ENCODE results near the gene PTCHD4.

The PTCHD4 gene

GRCh38 chr6:48061265-48061990 is 49.6 kb downstream of the PTCHD4 start:
- H3K4me3 ChIP-seq (replicated peaks in 1 of 2; ENCODE audit: low read depth in 2 of 2, low read length in 2 of 2) = no peak overlapping the region
- TF ChIP-seq, protein P1, sequence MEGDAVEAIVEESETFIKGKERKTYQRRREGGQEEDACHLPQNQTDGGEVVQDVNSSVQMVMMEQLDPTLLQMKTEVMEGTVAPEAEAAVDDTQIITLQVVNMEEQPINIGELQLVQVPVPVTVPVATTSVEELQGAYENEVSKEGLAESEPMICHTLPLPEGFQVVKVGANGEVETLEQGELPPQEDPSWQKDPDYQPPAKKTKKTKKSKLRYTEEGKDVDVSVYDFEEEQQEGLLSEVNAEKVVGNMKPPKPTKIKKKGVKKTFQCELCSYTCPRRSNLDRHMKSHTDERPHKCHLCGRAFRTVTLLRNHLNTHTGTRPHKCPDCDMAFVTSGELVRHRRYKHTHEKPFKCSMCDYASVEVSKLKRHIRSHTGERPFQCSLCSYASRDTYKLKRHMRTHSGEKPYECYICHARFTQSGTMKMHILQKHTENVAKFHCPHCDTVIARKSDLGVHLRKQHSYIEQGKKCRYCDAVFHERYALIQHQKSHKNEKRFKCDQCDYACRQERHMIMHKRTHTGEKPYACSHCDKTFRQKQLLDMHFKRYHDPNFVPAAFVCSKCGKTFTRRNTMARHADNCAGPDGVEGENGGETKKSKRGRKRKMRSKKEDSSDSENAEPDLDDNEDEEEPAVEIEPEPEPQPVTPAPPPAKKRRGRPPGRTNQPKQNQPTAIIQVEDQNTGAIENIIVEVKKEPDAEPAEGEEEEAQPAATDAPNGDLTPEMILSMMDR (IDR thresholded peaks at IDR 0.05; ENCODE audit: low read depth, low read length) = no peak
- DNase-seq (ENCODE audit: low read depth in 2 of 2) = peak; percentile 48 to 57
